Left lobe of liver (tissue), 2 donors: ENCODE measurements around the gene KAT2A. TPM values are rescaled to one million over a fixed set of nuclear protein-coding genes. Genes with fewer than 3 reads are reported as not detected.
A peak's percentile ranks its signal among the peaks of the same experiment; 100 is the strongest.

Experiments
- ATAC-seq: fragments of 200-7000 bp; cut with Tn5 transposase; one replicate; pipeline ENCODE4 v1.9.1; 2020; ENCODE audit warnings: mild to moderate bottlenecking, moderate library complexity
- DNase-seq: peaks from one replicate; pipeline ENCODE4 v3.0.0-alpha.2; 2020; ENCODE audit warnings: low spot score
- total RNA-seq: library from RNA; stranded (reverse); gene quantifications from one replicate; pipeline ENCODE4 v1.2.1, GENCODE V29; 2021
- donor health status: DM: no; HTN: no; CAD: no; lungs with moderate emphysema.
- donor health status: DM: no; HTN: yes; CAD: no.

KAT2A gene
- total RNA-seq, 1 donor from 2014 or later = 30.8 TPM

GRCh38 chr17:42116705-42117396 lies 4.3 kb downstream of the KAT2A start:
- DNase-seq (peak; percentile 86), ATAC-seq (peak; percentile 63)

- no peak for ATAC-seq
- DNase-seq = no peak
Observed at GRCh38 chr17:42114118-42114517, 7.0 kb downstream of the KAT2A start.

- no peak for DNase-seq
Observed at GRCh38 chr17:42113293-42114069, 7.7 kb downstream of the KAT2A start.

GRCh38 chr17:42112552-42113176 lies 8.5 kb downstream of the KAT2A start, which contains the start of gene DHX58:
Gene DHX58 (minus strand): TSS chr17:42112714. CDS start chr17:42111892, 822 bp downstream.
- peak; percentile 77 for DNase-seq

More at GRCh38 chr17:42113293-42114069, 7.7 kb downstream of the KAT2A start:
- ATAC-seq = no peak

GRCh38 chr17:42111871-42112551 lies 9.2 kb downstream of the KAT2A start:
- ATAC-seq = peak; percentile 34
- no peak for DNase-seq

More at GRCh38 chr17:42112552-42113176, 8.5 kb downstream of the KAT2A start, which contains the start of gene DHX58:
- peak; percentile 74 for ATAC-seq

- peak; percentile 93 for DNase-seq
- ATAC-seq = peak; percentile 64
Observed at GRCh38 chr17:42111265-42111636, 9.9 kb downstream of the KAT2A start.

GRCh38 chr17:42110301-42111264 lies 10.6 kb downstream of the KAT2A start:
- no peak for DNase-seq
- ATAC-seq = no peak

GRCh38 chr17:42109086-42109485 lies 12.1 kb downstream of the KAT2A start:
- peak; percentile 80 for DNase-seq
- peak; percentile 36 for ATAC-seq

GRCh38 chr17:42107597-42108576 lies 13.3 kb downstream of the KAT2A start:
- no peak for ATAC-seq

GRCh38 chr17:42107124-42107523 lies 14.0 kb downstream of the KAT2A start:
- ATAC-seq = no peak

More at GRCh38 chr17:42107597-42108576, 13.3 kb downstream of the KAT2A start:
- no peak for DNase-seq

GRCh38 chr17:42106009-42106408 lies 15.2 kb downstream of the KAT2A start:
- ATAC-seq (no peak), DNase-seq (no peak)

More at GRCh38 chr17:42107124-42107523, 14.0 kb downstream of the KAT2A start:
- no peak for DNase-seq

GRCh38 chr17:42104264-42104663 lies 16.9 kb downstream of the KAT2A start:
- DNase-seq (no peak), ATAC-seq (no peak)

GRCh38 chr17:42103221-42103954 lies 17.8 kb downstream of the KAT2A start:
- no peak for ATAC-seq
- DNase-seq = no peak

GRCh38 chr17:42101513-42102292 lies 19.5 kb downstream of the KAT2A start:
- DNase-seq (peak; percentile 72), ATAC-seq (peak; percentile 86)

GRCh38 chr17:42098730-42099399 lies 22.3 kb downstream of the KAT2A start:
- no peak for DNase-seq
- no peak for ATAC-seq
